SK-N-MC (cell line): ENCODE measurements around the gene RNFT2.

Experiments
- EZH2 ChIP-seq: fragments of 200-600 bp; sonication (generic); IDR thresholded peaks from one replicate; pipeline ENCODE4 v1.6.1; 2017; ENCODE audit warnings: antibody characterized with exemption
- FOXP2 ChIP-seq: optimal IDR thresholded peaks from 2 replicates; pipeline ENCODE3; 2011; ENCODE audit warnings: mild to moderate bottlenecking, moderate library complexity; ENCODE audit not compliant: insufficient read depth; ENCODE audit errors: extremely low read length, control extremely low read depth
- POLR2AphosphoS5 ChIP-seq: IDR thresholded peaks from 2 replicates; pipeline ENCODE4 v1.6.1; 2012; ENCODE audit warnings: mild to moderate bottlenecking, low read depth, low read length, borderline replicate concordance

GRCh38 chr12:116887244-116887643, 149.1 kb downstream of the RNFT2 start:
- TF ChIP-seq EZH2 (no peak), POLR2AphosphoS5 (no peak), FOXP2 (no peak)
